ENCODE measurements around the gene R3HDM2.
A peak's percentile ranks its signal among the peaks of the same experiment; 100 is the strongest.

R3HDM2 gene

DNA sequence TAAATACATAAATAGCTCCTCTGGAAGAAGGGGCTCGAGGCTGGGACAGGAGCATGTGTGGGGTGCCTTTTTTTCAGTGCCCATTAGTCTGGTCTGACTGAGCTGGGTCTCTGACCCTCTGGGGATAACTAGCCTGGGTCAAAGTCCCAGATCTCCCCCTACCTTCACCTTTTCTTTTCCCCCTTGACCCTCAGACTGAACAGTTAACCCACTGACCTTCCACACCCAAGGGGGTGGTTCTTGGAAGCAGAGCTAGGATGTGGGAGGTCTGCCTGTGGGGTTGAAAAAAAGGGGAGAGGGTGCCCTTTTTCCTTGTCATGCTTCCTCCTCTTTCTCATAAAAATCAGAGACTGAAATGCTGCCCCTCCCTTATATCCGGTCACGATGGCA, 27.8 kb upstream of the R3HDM2 start:
- TF ChIP-seq CTCF (IDR thresholded peaks at IDR 0.05; ENCODE audit: insufficient read depth, low read depth, low read length, missing control alignments) = no peak
- H3K4me3 ChIP-seq (ENCODE audit: low read depth, low read length) = peak overlapping the region; percentile 61
- no peak for DNase-seq (ENCODE audit: low read depth)

DNA sequence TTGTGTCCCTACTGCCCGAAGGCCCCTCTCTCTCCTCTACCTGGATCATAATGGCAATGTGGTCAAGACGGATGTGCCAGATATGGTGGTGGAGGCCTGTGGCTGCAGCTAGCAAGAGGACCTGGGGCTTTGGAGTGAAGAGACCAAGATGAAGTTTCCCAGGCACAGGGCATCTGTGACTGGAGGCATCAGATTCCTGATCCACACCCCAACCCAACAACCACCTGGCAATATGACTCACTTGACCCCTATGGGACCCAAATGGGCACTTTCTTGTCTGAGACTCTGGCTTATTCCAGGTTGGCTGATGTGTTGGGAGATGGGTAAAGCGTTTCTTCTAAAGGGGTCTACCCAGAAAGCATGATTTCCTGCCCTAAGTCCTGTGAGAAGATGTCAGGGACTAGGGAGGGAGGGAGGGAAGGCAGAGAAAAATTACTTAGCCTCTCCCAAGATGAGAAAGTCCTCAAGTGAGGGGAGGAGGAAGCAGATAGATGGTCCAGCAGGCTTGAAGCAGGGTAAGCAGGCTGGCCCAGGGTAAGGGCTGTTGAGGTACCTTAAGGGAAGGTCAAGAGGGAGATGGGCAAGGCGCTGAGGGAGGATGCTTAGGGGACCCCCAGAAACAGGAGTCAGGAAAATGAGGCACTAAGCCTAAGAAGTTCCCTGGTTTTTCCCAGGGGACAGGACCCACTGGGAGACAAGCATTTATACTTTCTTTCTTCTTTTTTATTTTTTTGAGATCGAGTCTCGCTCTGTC, 26.1 kb upstream of the R3HDM2 start:
- no peak overlapping the region for H3K4me3 ChIP-seq (ENCODE audit: low read depth, low read length)
- TF ChIP-seq CTCF (IDR thresholded peaks at IDR 0.05; ENCODE audit: insufficient read depth, low read depth, low read length, missing control alignments) = no peak
- no peak for DNase-seq (ENCODE audit: low read depth)

- no peak overlapping the region for H3K4me3 ChIP-seq (ENCODE audit: low read depth, low read length)
- peak; percentile 76 for DNase-seq (ENCODE audit: low read depth)
- TF ChIP-seq CTCF (IDR thresholded peaks at IDR 0.05; ENCODE audit: insufficient read depth, low read depth, low read length, missing control alignments) = peak; percentile 78
These were observed 25.4 kb upstream of the R3HDM2 start for GRCh38 chr12:57456145-57456700.

DNA sequence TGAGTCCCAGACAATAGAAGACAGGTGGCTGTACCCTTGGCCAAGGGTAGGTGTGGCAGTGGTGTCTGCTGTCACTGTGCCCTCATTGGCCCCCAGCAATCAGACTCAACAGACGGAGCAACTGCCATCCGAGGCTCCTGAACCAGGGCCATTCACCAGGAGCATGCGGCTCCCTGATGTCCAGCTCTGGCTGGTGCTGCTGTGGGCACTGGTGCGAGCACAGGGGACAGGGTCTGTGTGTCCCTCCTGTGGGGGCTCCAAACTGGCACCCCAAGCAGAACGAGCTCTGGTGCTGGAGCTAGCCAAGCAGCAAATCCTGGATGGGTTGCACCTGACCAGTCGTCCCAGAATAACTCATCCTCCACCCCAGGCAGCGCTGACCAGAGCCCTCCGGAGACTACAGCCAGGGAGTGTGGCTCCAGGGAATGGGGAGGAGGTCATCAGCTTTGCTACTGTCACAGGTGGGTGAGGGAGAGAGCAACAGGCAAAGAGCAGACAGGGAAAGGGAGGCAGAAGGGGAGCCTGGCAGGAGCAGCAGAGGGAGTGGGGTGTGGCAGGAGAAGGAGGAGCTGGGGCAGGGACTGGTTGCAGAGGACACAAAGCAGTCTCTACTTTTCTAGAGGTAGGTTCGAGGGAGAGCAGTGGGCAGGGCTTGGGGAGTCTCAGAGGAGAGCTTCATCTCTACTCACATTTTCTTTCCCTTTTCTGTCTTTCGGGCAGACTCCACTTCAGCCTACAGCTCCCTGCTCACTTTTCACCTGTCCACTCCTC, 24.7 kb upstream of the R3HDM2 start:
- no peak for DNase-seq (ENCODE audit: low read depth)
- no peak overlapping the region for H3K4me3 ChIP-seq (ENCODE audit: low read depth, low read length)
- no peak for TF ChIP-seq CTCF (IDR thresholded peaks at IDR 0.05; ENCODE audit: insufficient read depth, low read depth, low read length, missing control alignments)

DNA sequence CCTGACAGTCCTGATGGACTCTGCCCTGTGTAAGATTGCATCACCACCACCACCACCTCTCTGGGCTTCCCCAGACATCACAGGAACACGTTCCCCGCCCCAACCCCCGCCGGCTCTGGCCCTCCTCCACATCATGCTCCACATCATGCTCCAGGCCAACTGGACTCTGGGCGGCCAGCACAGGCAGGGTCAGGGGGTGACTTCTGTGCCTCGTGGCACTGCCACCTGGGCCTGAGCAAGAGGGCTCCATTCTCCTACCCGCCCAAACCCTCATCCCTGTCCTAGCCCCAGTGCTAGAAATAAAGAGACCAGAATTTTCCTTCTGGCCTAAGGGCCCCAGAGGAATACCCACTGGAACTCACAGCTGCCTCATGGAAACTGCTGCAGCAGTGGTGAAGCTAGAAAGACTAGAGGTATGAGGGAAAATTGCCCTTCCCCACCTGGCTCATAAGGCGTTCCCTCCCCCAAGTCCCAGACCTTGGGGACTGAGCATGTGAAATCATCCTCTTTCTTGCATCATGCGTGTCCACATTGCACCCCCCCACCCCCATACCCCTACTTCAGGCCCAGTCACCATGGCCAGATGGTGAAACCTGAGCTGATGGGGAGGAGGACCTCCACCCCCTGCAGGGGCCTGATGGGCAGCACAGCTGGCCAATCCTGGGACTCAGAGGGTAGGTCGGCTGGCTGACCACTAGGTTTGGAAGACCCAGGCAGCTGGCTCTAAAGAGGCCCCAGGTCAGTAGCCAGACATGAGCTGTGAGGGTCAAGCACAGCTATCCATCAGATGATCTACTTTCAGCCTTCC, 23.9 kb upstream of the R3HDM2 start, which contains the start of gene INHBE:
INHBE (plus strand) TSS at position 742 of the 808 bp plus-strand sequence. CDS start 230 bp downstream, outside the sequence.
- DNase-seq (ENCODE audit: low read depth) = no peak
- H3K4me3 ChIP-seq (ENCODE audit: low read depth, low read length) = no peak within 1 kb of the TSS
- no peak for TF ChIP-seq CTCF (IDR thresholded peaks at IDR 0.05; ENCODE audit: insufficient read depth, low read depth, low read length, missing control alignments)

- no peak overlapping the region for H3K4me3 ChIP-seq (ENCODE audit: low read depth, low read length)
- TF ChIP-seq CTCF (IDR thresholded peaks at IDR 0.05; ENCODE audit: insufficient read depth, low read depth, low read length, missing control alignments) = no peak
- no peak for DNase-seq (ENCODE audit: low read depth)
These were observed 23.3 kb upstream of the R3HDM2 start for GRCh38 chr12:57454213-57454565.

All from GM12865 (cell line).